HEK293 (cell line): ENCODE results near the gene PLEKHG3.
A peak's percentile ranks its signal among the peaks of the same experiment; 100 is the strongest.

ENCODE experiments used
- BCL11B ChIP-seq: fragments of 450-650 bp; formaldehyde crosslinking; IDR thresholded peaks from 2 replicates; pipeline ENCODE4 v1.5.1; 2016; ENCODE audit warnings: low read depth, missing biosample characterization, missing genetic modification characterization
- GLIS1 ChIP-seq: fragments of 450-650 bp; formaldehyde crosslinking; IDR thresholded peaks from 2 replicates; pipeline ENCODE4 v1.5.1; 2016; ENCODE audit warnings: missing biosample characterization, missing genetic modification characterization
- KLF16 ChIP-seq: fragments of 450-650 bp; formaldehyde crosslinking; IDR thresholded peaks from 2 replicates; pipeline ENCODE4 v1.5.1; 2017; ENCODE audit warnings: missing biosample characterization, missing genetic modification characterization
- OSR2 ChIP-seq: fragments of 450-650 bp; formaldehyde crosslinking; IDR thresholded peaks from 2 replicates; pipeline ENCODE4 v1.5.1; 2016; ENCODE audit warnings: missing biosample characterization, missing genetic modification characterization
- PBX3 ChIP-seq: sonication (generic); formaldehyde crosslinking; IDR thresholded peaks from 2 replicates; pipeline ENCODE4 v1.8.1; 2022; ENCODE audit warnings: mild to moderate bottlenecking, moderate library complexity, missing genetic modification reagents
- SCRT2 ChIP-seq: fragments of 450-650 bp; formaldehyde crosslinking; IDR thresholded peaks from 2 replicates; pipeline ENCODE4 v1.5.1; 2016; ENCODE audit warnings: missing biosample characterization, missing genetic modification characterization
- TCF7L2 ChIP-seq: IDR thresholded peaks from 2 replicates; pipeline ENCODE4 v1.6.1; 2011; ENCODE audit warnings: low read depth, mild to moderate bottlenecking, inconsistent platforms, low read length, moderate library complexity, borderline replicate concordance
- TSHZ1 ChIP-seq: fragments of 450-650 bp; formaldehyde crosslinking; IDR thresholded peaks from 2 replicates; pipeline ENCODE4 v1.5.1; 2016; ENCODE audit warnings: missing biosample characterization, missing genetic modification characterization, borderline replicate concordance
- ZBTB8A ChIP-seq: fragments of 450-650 bp; formaldehyde crosslinking; IDR thresholded peaks from 2 replicates; pipeline ENCODE4 v1.5.1; 2016; ENCODE audit warnings: missing biosample characterization, missing genetic modification characterization
- ZFP41 ChIP-seq: fragments of 450-650 bp; formaldehyde crosslinking; IDR thresholded peaks from 2 replicates; pipeline ENCODE4 v1.5.1; 2016; ENCODE audit warnings: missing biosample characterization, missing genetic modification characterization, borderline replicate concordance
- ZIC2 ChIP-seq: fragments of 450-650 bp; formaldehyde crosslinking; IDR thresholded peaks from 2 replicates; pipeline ENCODE4 v1.5.1; 2016; ENCODE audit warnings: missing biosample characterization, missing genetic modification characterization
- ZNF146 ChIP-seq: fragments of 450-650 bp; formaldehyde crosslinking; IDR thresholded peaks from 2 replicates; pipeline ENCODE4 v1.5.1; 2016; ENCODE audit warnings: missing biosample characterization, missing genetic modification characterization
- ZNF169 ChIP-seq: fragments of 450-650 bp; formaldehyde crosslinking; IDR thresholded peaks from 2 replicates; pipeline ENCODE4 v1.5.1; 2016; ENCODE audit warnings: missing biosample characterization, missing genetic modification characterization
- ZNF174 ChIP-seq: fragments of 450-650 bp; formaldehyde crosslinking; IDR thresholded peaks from 2 replicates; pipeline ENCODE4 v1.5.0; 2017; ENCODE audit warnings: missing biosample characterization, mild to moderate bottlenecking, missing genetic modification characterization
- ZNF239 ChIP-seq: fragments of 450-650 bp; formaldehyde crosslinking; IDR thresholded peaks from 2 replicates; pipeline ENCODE4 v1.5.1; 2016; ENCODE audit warnings: missing biosample characterization, missing genetic modification characterization
- ZNF266 ChIP-seq: fragments of 450-650 bp; formaldehyde crosslinking; IDR thresholded peaks from 2 replicates; pipeline ENCODE4 v1.5.1; 2016; ENCODE audit warnings: missing biosample characterization, missing genetic modification characterization, low read depth
- ZNF335 ChIP-seq: fragments of 450-650 bp; formaldehyde crosslinking; conservative IDR thresholded peaks from 2 replicates; pipeline ENCODE4 v1.5.1; 2016; ENCODE audit warnings: missing biosample characterization, missing genetic modification characterization
- ZNF398 ChIP-seq: fragments of 450-650 bp; formaldehyde crosslinking; IDR thresholded peaks from 2 replicates; pipeline ENCODE4 v1.5.1; 2017; ENCODE audit warnings: missing biosample characterization, missing genetic modification characterization
- ZNF423 ChIP-seq: fragments of 450-650 bp; formaldehyde crosslinking; IDR thresholded peaks from 2 replicates; pipeline ENCODE4 v1.5.1; 2016; ENCODE audit warnings: missing biosample characterization, missing genetic modification characterization
- ZNF449 ChIP-seq: fragments of 450-650 bp; formaldehyde crosslinking; IDR thresholded peaks from 2 replicates; pipeline ENCODE4 v1.5.1; 2017; ENCODE audit warnings: missing biosample characterization, mild to moderate bottlenecking, missing genetic modification characterization, moderate library complexity
- ZNF530 ChIP-seq: fragments of 450-650 bp; formaldehyde crosslinking; IDR thresholded peaks from 2 replicates; pipeline ENCODE4 v1.5.1; 2016; ENCODE audit warnings: low read depth, missing biosample characterization, missing genetic modification characterization
- ZNF571 ChIP-seq: fragments of 450-650 bp; formaldehyde crosslinking; IDR thresholded peaks from 2 replicates; pipeline ENCODE4 v1.5.0; 2017; ENCODE audit warnings: missing biosample characterization, missing genetic modification characterization
- ZNF623 ChIP-seq: fragments of 450-650 bp; formaldehyde crosslinking; IDR thresholded peaks from 2 replicates; pipeline ENCODE4 v1.5.1; 2016; ENCODE audit warnings: missing biosample characterization, missing genetic modification characterization
- ZNF677 ChIP-seq: fragments of 450-650 bp; IDR thresholded peaks from 2 replicates; pipeline ENCODE4 v1.5.0; 2018; ENCODE audit warnings: missing biosample characterization, mild to moderate bottlenecking, missing genetic modification characterization, moderate library complexity
- ZNF76 ChIP-seq: fragments of 450-650 bp; formaldehyde crosslinking; IDR thresholded peaks from 2 replicates; pipeline ENCODE4; 2016; ENCODE audit warnings: low read depth, missing biosample characterization, missing genetic modification characterization, borderline replicate concordance
- ZNF785 ChIP-seq: fragments of 450-650 bp; formaldehyde crosslinking; IDR thresholded peaks from 2 replicates; pipeline ENCODE4 v1.5.1; 2016; ENCODE audit warnings: missing biosample characterization, missing genetic modification characterization
- ZXDB ChIP-seq: fragments of 450-650 bp; formaldehyde crosslinking; IDR thresholded peaks from 2 replicates; pipeline ENCODE4 v1.5.1; 2016; ENCODE audit warnings: missing biosample characterization, missing genetic modification characterization
- TF ChIP-seq, protein P1 (sequence below): fragments of 450-650 bp; formaldehyde crosslinking; IDR thresholded peaks from 2 replicates; pipeline ENCODE4 v1.5.1; 2016; ENCODE audit warnings: missing biosample characterization, missing genetic modification characterization
- TF ChIP-seq, protein P2 (sequence below): fragments of 450-650 bp; formaldehyde crosslinking; IDR thresholded peaks from 2 replicates; pipeline ENCODE4 v1.5.1; 2016; ENCODE audit warnings: missing biosample characterization, missing genetic modification characterization

The PLEKHG3 gene

DNA sequence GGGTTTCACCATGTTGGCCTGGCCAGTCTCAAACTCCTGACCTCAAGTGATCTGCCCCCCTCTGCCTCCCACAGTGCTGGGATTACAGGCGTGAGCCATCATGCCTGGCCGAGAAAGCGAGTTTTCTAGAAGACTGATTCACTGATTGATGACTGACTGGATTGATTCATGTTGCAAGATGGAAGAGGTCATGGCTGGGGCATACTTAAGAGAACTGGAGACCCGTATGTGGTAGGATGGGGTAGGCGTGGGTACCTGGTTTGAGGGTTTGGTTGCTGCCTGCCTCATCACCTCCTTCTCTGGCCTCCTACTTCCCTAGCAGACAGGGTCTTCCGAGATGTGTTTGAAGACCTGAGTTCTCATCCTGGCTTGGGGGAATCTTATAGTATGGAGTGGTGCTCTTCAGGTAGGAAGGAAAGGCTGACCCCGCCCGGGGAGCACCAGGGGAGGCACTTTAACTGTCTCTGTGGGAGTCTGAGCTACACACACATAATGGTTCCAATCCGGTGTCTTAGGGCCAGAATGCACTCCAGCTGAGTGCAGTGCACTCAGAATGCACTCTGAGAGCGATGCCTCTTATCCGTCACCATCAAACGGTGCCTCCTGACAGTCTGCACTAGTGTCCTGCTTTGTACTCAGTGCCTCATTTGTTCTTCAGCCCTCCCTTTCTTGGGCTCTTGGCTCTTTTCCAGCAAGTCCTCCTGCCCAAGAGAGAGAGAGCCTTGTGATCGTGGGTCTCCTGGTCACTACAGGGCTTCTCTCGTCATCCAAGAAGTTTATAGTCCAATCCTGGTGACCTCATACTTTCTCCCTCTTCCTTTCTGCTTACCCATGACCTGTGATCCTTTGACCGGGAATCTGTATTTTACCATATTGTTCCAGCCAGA is 19.7 kb downstream of the PLEKHG3 start (continued):
- TF ChIP-seq ZNF146 (tag by site-specific recombination) (no peak), TSHZ1 (tag by site-specific recombination) (no peak), PBX3 (CRISPR knock-in tag) (no peak), OSR2 (tag by site-specific recombination) (no peak), ZNF398 (tag by site-specific recombination) (no peak), ZNF239 (tag by site-specific recombination) (no peak), GLIS1 (tag by site-specific recombination) (peak; percentile 97), ZNF530 (tag by site-specific recombination) (no peak), ZNF266 (tag by site-specific recombination) (no peak), ZNF785 (no peak), KLF16 (tag by site-specific recombination) (no peak), ZNF169 (no peak), ZIC2 (tag by site-specific recombination) (peak; percentile 95), ZNF571 (tag by site-specific recombination) (no peak), ZNF677 (no peak), ZNF76 (no peak), ZNF423 (0 out of 2 replicates have a peak, but pooled peaks have one; percentile 32), ZFP41 (no peak), ZNF335 (tag by site-specific recombination) (no peak), ZXDB (tag by site-specific recombination) (no peak), ZBTB8A (tag by site-specific recombination) (peak; percentile 42), ZNF623 (no peak), BCL11B (no peak), ZNF449 (tag by site-specific recombination) (no peak), TCF7L2 (no peak), SCRT2 (no peak), ZNF174 (no peak)
- TF ChIP-seq, protein P1, sequence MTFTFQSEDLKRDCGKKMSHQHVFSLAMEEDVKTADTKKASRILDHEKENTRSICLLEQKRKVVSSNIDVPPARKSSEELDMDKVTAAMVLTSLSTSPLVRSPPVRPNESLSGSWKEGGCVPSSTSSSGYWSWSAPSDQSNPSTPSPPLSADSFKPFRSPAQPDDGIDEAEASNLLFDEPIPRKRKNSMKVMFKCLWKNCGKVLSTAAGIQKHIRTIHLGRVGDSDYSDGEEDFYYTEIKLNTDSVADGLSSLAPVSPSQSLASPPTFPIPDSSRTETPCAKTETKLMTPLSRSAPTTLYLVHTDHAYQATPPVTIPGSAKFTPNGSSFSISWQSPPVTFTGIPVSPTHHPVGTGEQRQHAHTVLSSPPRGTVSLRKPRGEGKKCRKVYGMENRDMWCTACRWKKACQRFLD (tag by site-specific recombination): no peak
- TF ChIP-seq, protein P2, sequence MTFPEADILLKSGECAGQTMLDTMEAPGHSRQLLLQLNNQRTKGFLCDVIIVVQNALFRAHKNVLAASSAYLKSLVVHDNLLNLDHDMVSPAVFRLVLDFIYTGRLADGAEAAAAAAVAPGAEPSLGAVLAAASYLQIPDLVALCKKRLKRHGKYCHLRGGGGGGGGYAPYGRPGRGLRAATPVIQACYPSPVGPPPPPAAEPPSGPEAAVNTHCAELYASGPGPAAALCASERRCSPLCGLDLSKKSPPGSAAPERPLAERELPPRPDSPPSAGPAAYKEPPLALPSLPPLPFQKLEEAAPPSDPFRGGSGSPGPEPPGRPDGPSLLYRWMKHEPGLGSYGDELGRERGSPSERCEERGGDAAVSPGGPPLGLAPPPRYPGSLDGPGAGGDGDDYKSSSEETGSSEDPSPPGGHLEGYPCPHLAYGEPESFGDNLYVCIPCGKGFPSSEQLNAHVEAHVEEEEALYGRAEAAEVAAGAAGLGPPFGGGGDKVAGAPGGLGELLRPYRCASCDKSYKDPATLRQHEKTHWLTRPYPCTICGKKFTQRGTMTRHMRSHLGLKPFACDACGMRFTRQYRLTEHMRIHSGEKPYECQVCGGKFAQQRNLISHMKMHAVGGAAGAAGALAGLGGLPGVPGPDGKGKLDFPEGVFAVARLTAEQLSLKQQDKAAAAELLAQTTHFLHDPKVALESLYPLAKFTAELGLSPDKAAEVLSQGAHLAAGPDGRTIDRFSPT (tag by site-specific recombination): no peak
